OCI-LY3 (cell line): ENCODE data around the gene DEFB114.

Experiments used
- H2AFZ ChIP-seq: fragments of 200-600, 300-600 bp; shearing (Covaris generic); 2 replicates; pipeline ENCODE4 v1.6.0; 2014; ENCODE audit warnings: antibody characterized with exemption, low read depth, low read length
- H3K27ac ChIP-seq: fragments of 200-600, 300-600 bp; sonication (generic); 2 replicates; pipeline ENCODE4 v1.5.1; 2014; ENCODE audit warnings: mild to moderate bottlenecking, low read length, moderate library complexity, mixed read lengths
- H3K27me3 ChIP-seq: fragments of 200-600, 300-600 bp; sonication (generic); 2 replicates; pipeline ENCODE4 v1.6.1; 2014; ENCODE audit warnings: low read depth, low read length, mixed read lengths
- H3K36me3 ChIP-seq: fragments of 200-600, 300-600 bp; sonication (generic); replicated peaks from 2 replicates; pipeline ENCODE3; 2014; ENCODE audit warnings: low read depth, low read length, mixed read lengths
- H3K4me1 ChIP-seq: fragments of 300-600, 200-600 bp; sonication (generic); 2 replicates; pipeline ENCODE4 v1.6.1; 2014; ENCODE audit warnings: low read length, mixed read lengths
- H3K4me2 ChIP-seq: fragments of 200-600, 300-600 bp; sonication (generic); 2 replicates; pipeline ENCODE4 v1.6.1; 2014; ENCODE audit warnings: low read length, mixed read lengths
- H3K4me3 ChIP-seq: fragments of 300-600, 200-600 bp; sonication (generic); 2 replicates; pipeline ENCODE4 v1.5.1; 2014; ENCODE audit warnings: antibody characterized with exemption, mild to moderate bottlenecking, low read length, moderate library complexity
- H3K79me2 ChIP-seq: fragments of 300-600, 200-600 bp; shearing (Covaris generic); 2 replicates; pipeline ENCODE4 v1.6.1; 2014; ENCODE audit warnings: mild to moderate bottlenecking, low read length, mixed read lengths
- H3K9ac ChIP-seq: fragments of 300-600, 200-600 bp; shearing (Covaris generic); 2 replicates; pipeline ENCODE4 v1.6.0; 2014; ENCODE audit warnings: mild to moderate bottlenecking, low read length, moderate library complexity
- H3K9me3 ChIP-seq: fragments of 200-600, 300-600 bp; shearing (Covaris generic); 2 replicates; pipeline ENCODE4 v1.6.1; 2014; ENCODE audit warnings: low read length, mixed read lengths; ENCODE audit not compliant: insufficient read depth
- H4K20me1 ChIP-seq: fragments of 200-600, 300-600 bp; sonication (generic); 2 replicates; pipeline ENCODE4 v1.6.1; 2016; ENCODE audit warnings: low read length, mixed read lengths; ENCODE audit not compliant: insufficient read depth
- EZH2phosphoT487 ChIP-seq: fragments of 200-600 bp; shearing (Covaris generic); IDR thresholded peaks from 2 replicates; pipeline ENCODE4 v1.6.1; 2018; ENCODE audit warnings: antibody characterized with exemption, mixed run types, low read depth
- TF ChIP-seq, protein P1 (sequence below): fragments of 200-600, 300-600 bp; sonication (generic); IDR thresholded peaks from 2 replicates; pipeline ENCODE4 v1.5.1; 2014; ENCODE audit warnings: antibody characterized with exemption, low read length, low read depth

DEFB114 gene

DNA sequence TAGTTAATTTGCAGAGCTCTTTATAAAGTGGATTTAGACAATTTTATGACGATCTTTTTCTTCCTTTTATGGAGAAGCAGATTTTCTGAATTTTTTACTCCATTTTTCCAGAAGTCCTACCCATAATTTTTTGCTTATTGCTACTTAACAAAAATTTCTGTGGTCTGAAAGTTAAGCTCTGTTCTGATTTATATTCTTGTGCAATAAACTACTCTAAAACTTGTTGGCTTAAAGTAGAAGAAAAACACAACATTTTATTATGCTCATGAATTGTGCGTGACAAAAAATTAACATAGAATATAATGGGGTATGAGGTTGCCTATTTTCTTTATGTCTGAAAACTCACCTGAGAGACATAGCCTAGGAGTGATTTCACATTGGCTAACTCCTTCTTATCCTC, 2.9 kb upstream of the DEFB114 start:
- H3K9ac ChIP-seq: no peak overlapping the region
- H2AFZ ChIP-seq: no peak overlapping the region
- H3K27ac ChIP-seq: no peak overlapping the region
- H3K4me2 ChIP-seq: no peak overlapping the region
- no peaks in the 10 kb centered on the region for H3K79me2 ChIP-seq
- no peaks in the 10 kb centered on the region for H3K4me1 ChIP-seq
- H3K27me3 ChIP-seq: no peaks in the 10 kb centered on the region
- no peak overlapping the region for H3K4me3 ChIP-seq
- no peaks in the 10 kb centered on the region for H4K20me1 ChIP-seq
- no peaks in the 10 kb centered on the region for H3K36me3 ChIP-seq
- H3K9me3 ChIP-seq: no peaks in the 10 kb centered on the region
- TF ChIP-seq EZH2phosphoT487: no peak
- TF ChIP-seq, protein P1, sequence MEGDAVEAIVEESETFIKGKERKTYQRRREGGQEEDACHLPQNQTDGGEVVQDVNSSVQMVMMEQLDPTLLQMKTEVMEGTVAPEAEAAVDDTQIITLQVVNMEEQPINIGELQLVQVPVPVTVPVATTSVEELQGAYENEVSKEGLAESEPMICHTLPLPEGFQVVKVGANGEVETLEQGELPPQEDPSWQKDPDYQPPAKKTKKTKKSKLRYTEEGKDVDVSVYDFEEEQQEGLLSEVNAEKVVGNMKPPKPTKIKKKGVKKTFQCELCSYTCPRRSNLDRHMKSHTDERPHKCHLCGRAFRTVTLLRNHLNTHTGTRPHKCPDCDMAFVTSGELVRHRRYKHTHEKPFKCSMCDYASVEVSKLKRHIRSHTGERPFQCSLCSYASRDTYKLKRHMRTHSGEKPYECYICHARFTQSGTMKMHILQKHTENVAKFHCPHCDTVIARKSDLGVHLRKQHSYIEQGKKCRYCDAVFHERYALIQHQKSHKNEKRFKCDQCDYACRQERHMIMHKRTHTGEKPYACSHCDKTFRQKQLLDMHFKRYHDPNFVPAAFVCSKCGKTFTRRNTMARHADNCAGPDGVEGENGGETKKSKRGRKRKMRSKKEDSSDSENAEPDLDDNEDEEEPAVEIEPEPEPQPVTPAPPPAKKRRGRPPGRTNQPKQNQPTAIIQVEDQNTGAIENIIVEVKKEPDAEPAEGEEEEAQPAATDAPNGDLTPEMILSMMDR: no peak

DNA sequence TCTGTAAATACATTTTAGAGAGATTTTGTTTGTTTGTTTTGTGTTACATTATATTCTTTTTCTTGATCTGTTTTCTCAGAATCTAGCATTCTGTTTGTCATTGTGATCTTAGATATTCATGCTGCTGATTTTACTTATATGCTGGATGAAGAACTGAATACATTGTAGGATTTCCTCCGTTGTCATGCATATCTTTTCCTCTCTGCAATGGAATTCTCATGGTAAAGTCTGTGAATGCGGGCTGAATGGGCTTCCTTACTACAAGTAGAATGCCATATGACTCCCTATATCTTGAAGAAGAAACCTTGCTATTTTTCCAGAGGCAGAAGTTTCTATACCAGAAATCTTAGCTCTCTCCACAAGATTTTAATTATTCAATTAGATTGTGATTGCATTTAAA, 2.4 kb upstream of the DEFB114 start:
- Histone ChIP-seq H3K4me1 (no peaks in the 10 kb centered on the region), H3K9me3 (no peaks in the 10 kb centered on the region), H3K4me3 (no peak overlapping the region), H3K27ac (no peak overlapping the region), H4K20me1 (no peaks in the 10 kb centered on the region), H2AFZ (no peak overlapping the region), H3K36me3 (no peaks in the 10 kb centered on the region), H3K27me3 (no peaks in the 10 kb centered on the region), H3K79me2 (no peaks in the 10 kb centered on the region), H3K4me2 (no peak overlapping the region), H3K9ac (no peak overlapping the region)
- TF ChIP-seq EZH2phosphoT487: no peak
- TF ChIP-seq, protein P1: no peak

DNA sequence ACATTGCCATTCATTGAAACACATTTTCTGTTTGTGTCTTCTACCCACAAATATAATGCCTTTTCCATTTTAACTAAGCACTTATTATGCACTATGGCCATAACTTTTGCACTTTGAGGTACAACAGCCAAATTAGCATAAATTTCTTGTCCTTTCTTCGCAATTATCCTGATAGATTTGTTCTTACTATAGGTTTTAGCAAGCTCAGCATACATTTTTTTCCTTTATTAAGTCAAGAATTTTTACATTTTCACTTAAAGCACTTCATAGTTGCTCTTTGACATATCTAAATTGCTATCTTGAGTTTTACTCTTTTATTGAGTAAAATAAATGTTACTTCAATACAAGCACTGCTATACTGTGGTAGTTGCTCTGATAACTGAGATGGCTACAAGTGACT, 5.8 kb downstream of the DEFB114 start:
- H3K36me3 ChIP-seq: no peaks in the 10 kb centered on the region
- no peak overlapping the region for H3K4me3 ChIP-seq
- no peak overlapping the region for H3K4me2 ChIP-seq
- no peaks in the 10 kb centered on the region for H3K4me1 ChIP-seq
- no peaks in the 10 kb centered on the region for H3K79me2 ChIP-seq
- no peak overlapping the region for H3K9ac ChIP-seq
- no peaks in the 10 kb centered on the region for H4K20me1 ChIP-seq
- no peaks in the 10 kb centered on the region for H3K27me3 ChIP-seq
- no peak for TF ChIP-seq EZH2phosphoT487
- TF ChIP-seq, protein P1: no peak
- no peak overlapping the region for H3K27ac ChIP-seq
- H3K9me3 ChIP-seq: peaks cover 5% of the 10 kb centered on the region; the same call in 1 of the 2 replicates
- no peak overlapping the region for H2AFZ ChIP-seq

DNA sequence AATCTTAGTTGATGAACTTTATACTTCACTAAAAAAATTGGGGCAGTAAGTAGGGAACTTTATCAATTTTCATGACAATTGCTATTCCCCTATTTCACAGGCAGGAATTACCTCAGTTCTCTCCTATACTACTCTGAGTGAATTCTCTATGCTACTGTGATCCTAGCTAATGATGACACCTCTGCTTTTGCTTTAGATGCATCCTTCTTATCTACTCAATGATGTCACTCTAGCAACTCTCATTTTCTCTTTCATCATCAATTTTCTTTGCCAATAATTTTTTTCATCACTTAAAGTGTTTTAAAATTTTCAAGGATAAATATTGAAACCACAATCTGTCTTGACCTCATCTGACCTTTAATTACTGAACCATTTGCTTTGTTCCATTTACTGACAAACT, 8.1 kb downstream of the DEFB114 start:
- Histone ChIP-seq H4K20me1 (no peaks in the 10 kb centered on the region), H3K79me2 (no peaks in the 10 kb centered on the region), H3K27ac (no peak overlapping the region), H2AFZ (no peak overlapping the region), H3K4me2 (no peak overlapping the region), H3K27me3 (no peaks in the 10 kb centered on the region), H3K36me3 (no peaks in the 10 kb centered on the region), H3K4me1 (no peaks in the 10 kb centered on the region), H3K9me3 (peaks cover 5% of the 10 kb centered on the region; the same call in 1 of the 2 replicates), H3K9ac (no peak overlapping the region), H3K4me3 (no peak overlapping the region)
- no peak for TF ChIP-seq EZH2phosphoT487
- TF ChIP-seq, protein P1: no peak
